ENCODE measurements around the gene RYR3.

The RYR3 gene

DNA sequence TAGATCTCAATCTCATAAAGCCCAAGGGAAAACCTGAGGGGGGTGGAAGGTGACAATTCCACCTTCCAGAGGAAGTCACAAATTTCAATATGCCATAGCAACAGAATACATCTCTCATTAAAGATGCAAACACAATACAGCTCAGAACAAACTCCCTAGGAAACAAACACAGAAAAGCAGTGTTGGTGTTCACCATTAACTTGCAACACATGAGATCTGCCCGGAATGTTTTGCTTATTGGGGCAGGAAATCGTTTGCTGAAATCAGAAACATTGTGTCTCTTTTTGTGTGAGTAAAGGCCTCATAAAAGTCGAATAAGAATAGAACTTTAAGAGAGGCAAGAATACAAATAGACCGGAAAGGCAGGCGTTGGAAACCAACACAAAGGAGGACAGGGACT lies 5.8 kb upstream of the RYR3 start:
- no peak for TF ChIP-seq ZFX (IDR thresholded peaks at IDR 0.05; ENCODE audit: borderline replicate concordance)
- H3K27ac ChIP-seq, result no peak overlapping the region

DNA sequence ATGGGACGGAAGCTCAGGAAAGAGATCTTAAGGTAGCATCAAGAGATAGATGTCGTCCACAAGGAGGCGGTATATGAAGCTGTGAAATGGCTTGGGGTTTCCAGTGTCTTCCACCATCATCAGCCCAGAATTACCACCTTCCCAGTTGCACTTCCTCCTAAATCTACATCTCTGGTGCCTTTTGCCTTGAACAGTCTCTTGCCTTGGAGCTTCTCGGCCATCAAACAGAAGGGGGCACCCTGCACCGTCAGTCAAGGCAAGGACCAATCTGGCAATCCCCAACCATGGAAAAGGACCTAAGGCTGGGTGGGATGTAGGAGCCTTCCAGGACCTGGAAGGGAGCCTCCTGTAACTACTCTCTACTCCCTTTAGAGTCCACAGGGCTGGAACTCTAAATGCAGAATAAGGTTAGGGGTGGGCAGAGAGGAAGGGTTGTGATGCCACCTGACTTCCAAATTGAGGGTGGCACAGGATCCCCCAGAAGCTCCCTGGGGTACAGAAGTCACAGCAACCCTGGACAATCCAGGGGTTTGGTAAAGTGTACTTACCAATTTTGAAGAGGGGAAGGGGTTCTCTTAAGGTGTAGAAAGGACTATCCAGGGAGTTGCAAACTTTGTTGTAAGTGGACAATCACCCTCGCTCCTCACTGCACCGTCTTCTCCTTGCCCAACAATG lies 1.0 kb upstream of the RYR3 start:
- no peak overlapping the region for H3K27ac ChIP-seq
- TF ChIP-seq ZFX (IDR thresholded peaks at IDR 0.05; ENCODE audit: borderline replicate concordance), result no peak
- TF ChIP-seq, protein P1, sequence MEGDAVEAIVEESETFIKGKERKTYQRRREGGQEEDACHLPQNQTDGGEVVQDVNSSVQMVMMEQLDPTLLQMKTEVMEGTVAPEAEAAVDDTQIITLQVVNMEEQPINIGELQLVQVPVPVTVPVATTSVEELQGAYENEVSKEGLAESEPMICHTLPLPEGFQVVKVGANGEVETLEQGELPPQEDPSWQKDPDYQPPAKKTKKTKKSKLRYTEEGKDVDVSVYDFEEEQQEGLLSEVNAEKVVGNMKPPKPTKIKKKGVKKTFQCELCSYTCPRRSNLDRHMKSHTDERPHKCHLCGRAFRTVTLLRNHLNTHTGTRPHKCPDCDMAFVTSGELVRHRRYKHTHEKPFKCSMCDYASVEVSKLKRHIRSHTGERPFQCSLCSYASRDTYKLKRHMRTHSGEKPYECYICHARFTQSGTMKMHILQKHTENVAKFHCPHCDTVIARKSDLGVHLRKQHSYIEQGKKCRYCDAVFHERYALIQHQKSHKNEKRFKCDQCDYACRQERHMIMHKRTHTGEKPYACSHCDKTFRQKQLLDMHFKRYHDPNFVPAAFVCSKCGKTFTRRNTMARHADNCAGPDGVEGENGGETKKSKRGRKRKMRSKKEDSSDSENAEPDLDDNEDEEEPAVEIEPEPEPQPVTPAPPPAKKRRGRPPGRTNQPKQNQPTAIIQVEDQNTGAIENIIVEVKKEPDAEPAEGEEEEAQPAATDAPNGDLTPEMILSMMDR (IDR thresholded peaks at IDR 0.05), result peak; percentile 25; the same call in 1 of the 2 replicates

DNA sequence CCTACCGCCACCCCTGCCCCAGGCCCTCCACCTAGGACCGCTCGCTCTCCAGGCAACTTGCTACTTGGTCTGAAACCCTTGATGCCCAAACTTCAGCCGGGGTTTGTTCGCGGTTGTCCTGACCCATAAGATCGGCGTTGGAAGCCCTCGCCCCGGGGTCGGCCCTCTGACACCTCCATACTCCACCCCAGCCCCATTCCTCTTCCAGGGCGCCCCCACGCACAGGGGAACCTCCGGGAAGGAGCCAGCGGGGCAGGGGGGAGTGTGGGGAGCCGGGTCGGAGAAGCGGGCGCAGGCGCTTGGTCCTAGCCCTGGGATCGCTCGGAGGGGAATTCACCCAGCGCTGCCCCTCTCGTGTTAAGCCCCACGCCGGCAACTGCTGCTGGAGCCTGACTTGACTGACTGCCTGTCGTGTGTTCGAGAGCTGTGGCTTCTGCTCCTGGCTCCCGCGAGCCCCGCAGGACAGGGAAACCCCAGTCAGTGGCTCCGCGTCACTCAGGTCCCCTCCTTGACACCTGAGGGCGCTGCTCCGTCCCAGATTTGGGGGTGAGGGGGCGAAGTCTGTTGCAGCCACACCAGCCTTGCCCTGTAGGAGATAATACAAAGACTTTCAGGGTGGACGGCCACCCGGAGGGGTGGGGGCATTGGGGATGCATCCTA lies 675 bp downstream of the RYR3 start:
- TF ChIP-seq, protein P1 (IDR thresholded peaks at IDR 0.05), result no peak
- no peak for TF ChIP-seq ZFX (IDR thresholded peaks at IDR 0.05; ENCODE audit: borderline replicate concordance)
- H3K27ac ChIP-seq, result no peak overlapping the region

DNA sequence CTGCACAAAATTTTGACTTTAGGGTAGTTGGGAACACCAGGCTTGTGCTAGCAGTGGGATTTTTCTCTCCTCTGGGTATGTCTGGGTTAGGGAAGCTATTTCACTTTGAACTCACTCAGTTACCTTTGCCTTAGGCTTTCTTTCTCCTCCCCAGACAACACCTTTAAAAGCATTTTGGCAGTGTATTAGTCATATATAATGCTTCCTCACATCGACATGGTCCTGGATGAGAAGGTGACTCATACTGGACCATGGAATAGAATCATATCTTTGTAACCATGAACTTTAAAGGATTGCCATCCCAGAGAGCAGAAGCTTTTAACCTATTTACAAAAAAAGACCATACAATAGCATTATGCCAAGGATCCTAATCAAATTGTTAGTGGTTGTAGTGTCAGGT lies 2.7 kb downstream of the RYR3 start:
- TF ChIP-seq, protein P1 (IDR thresholded peaks at IDR 0.05), result no peak
- no peak for TF ChIP-seq ZFX (IDR thresholded peaks at IDR 0.05; ENCODE audit: borderline replicate concordance)
- H3K27ac ChIP-seq, result no peak overlapping the region

DNA sequence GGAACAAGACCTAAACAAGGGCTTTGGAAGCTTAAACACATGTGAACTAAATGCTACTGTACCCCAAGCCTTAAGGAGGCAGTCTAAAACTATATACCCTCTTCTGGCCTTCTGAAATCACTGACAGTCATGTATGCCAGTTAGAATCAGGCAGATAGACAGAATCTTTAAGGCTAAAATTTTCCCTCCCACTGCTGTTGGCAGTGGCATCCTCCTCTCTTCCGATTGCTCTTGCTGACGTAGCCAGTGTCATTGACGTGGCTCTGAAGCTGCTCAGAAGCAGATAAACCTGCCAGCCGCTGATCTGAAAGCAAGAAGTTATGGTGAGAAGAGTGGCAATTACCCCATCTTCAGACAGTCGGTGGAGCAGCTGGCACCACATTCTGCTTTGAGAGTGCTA lies 3.3 kb downstream of the RYR3 start:
- no peak overlapping the region for H3K27ac ChIP-seq
- TF ChIP-seq, protein P1 (IDR thresholded peaks at IDR 0.05), result no peak
- no peak for TF ChIP-seq ZFX (IDR thresholded peaks at IDR 0.05; ENCODE audit: borderline replicate concordance)

DNA sequence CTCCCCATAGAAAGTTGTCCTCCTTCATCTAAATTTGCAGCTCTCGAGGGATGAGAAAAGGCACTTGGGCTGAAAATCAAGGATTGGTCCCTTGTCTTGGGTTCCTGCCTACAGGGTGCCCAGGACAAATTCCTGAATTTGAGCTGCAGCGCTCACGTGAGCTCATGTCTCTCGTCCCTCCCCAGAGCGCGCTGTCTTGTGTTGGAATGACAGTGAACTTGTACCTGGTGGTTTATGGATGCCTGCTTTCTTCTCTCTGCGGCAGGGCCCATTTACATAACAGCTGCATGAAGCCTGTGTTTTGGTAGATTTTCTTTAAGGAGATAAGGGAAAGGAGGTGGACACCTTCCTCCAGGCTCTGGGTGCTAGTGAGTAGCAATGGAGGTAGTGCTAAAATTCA lies 4.3 kb downstream of the RYR3 start:
- TF ChIP-seq, protein P1 (IDR thresholded peaks at IDR 0.05), result no peak
- TF ChIP-seq ZFX (IDR thresholded peaks at IDR 0.05; ENCODE audit: borderline replicate concordance), result no peak
- H3K27ac ChIP-seq, result no peak overlapping the region

DNA sequence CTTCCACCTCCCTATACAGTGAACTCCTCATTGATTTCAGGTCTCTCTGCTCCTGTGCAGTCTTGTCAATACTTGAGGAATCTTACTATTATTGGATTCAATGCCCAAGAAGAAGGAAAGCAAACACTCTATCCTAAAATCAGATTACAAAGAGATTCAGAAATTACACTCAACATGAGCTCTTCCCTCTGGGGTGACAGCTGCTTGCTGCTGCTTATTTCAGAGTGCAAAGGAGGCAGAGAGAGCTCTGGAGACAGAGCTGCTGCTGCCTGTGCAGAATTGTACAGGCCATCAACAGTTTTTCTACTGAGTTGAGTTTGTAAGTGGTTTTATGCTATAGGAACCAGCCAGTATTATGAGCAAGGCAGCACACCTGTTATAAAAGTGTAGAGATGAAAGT lies 7.1 kb downstream of the RYR3 start:
- TF ChIP-seq, protein P1 (IDR thresholded peaks at IDR 0.05), result no peak
- TF ChIP-seq ZFX (IDR thresholded peaks at IDR 0.05; ENCODE audit: borderline replicate concordance), result no peak
- no peak overlapping the region for H3K27ac ChIP-seq
